WTC11 (cell line): ENCODE results near the gene PTPN1.

Source experiments
- CREB1 ChIP-seq: sonication (generic); formaldehyde crosslinking; IDR thresholded peaks from 2 replicates; pipeline ENCODE4 v1.8.0; 2023; ENCODE audit warnings: mild to moderate bottlenecking, missing genetic modification reagents
- FOXK1 ChIP-seq: sonication (generic); formaldehyde crosslinking; IDR thresholded peaks from 2 replicates; pipeline ENCODE4 v1.8.0; 2022; ENCODE audit warnings: mild to moderate bottlenecking, moderate library complexity, missing genetic modification reagents
- NFE2L1 ChIP-seq: sonication (generic); formaldehyde crosslinking; IDR thresholded peaks from 2 replicates; pipeline ENCODE4 v1.8.1; 2023; ENCODE audit warnings: missing genetic modification reagents
- ZNF219 ChIP-seq: sonication (generic); formaldehyde crosslinking; IDR thresholded peaks from 2 replicates; pipeline ENCODE4 v1.8.0; 2023; ENCODE audit warnings: missing genetic modification reagents, mild to moderate bottlenecking, borderline replicate concordance
- ZNF263 ChIP-seq: sonication (generic); formaldehyde crosslinking; IDR thresholded peaks from 2 replicates; pipeline ENCODE4 v1.8.1; 2022; ENCODE audit warnings: low read depth, mild to moderate bottlenecking, moderate library complexity, missing genetic modification reagents
- TF ChIP-seq, protein P1 (sequence below): fragments of 250-450 bp; sonication (Bioruptor Pico); IDR thresholded peaks from 2 replicates; pipeline ENCODE4 v1.9.0; 2021; ENCODE audit warnings: mild to moderate bottlenecking
- TF ChIP-seq, protein P2 (sequence below): sonication (generic); formaldehyde crosslinking; IDR thresholded peaks from 2 replicates; pipeline ENCODE4 v1.8.0; 2022; ENCODE audit warnings: missing genetic modification reagents
- TF ChIP-seq, protein P3 (sequence below): sonication (generic); formaldehyde crosslinking; conservative IDR thresholded peaks from 2 replicates; pipeline ENCODE4 v1.8.1; 2022; ENCODE audit warnings: mild to moderate bottlenecking, missing genetic modification reagents
- TF ChIP-seq, protein P4 (sequence below): sonication (generic); formaldehyde crosslinking; IDR thresholded peaks from 2 replicates; pipeline ENCODE4 v1.8.1; 2022; ENCODE audit warnings: low read depth, missing genetic modification reagents, borderline replicate concordance
- TF ChIP-seq, protein P5 (sequence below): sonication (generic); formaldehyde crosslinking; conservative IDR thresholded peaks from 2 replicates; pipeline ENCODE4 v1.8.1; 2023; ENCODE audit warnings: mild to moderate bottlenecking, low read depth, missing genetic modification reagents, moderate library complexity

DNA sequence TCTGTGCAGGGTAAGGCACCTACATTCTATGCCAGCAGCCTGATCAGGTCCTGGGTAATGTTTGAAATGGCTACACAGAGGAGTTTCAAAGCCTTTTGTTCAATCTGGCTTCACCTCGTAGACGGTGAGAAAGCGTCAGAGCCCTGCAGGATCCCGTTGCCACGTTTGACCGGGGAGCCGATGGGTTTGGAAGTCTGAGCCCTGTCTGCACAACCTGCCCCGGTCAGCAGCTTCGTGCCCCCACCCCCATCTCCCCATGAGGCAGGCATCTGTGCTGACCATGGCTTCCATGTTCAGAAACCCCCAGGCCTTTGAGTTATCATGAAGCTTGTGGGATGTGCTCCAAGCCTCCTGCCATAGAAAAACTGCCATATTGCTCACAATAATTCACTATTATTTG is 63.9 kb downstream of the PTPN1 start:
- TF ChIP-seq, protein P1, sequence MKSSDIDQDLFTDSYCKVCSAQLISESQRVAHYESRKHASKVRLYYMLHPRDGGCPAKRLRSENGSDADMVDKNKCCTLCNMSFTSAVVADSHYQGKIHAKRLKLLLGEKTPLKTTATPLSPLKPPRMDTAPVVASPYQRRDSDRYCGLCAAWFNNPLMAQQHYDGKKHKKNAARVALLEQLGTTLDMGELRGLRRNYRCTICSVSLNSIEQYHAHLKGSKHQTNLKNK (CRISPR knock-in tag), result no peak
- TF ChIP-seq, protein P2, sequence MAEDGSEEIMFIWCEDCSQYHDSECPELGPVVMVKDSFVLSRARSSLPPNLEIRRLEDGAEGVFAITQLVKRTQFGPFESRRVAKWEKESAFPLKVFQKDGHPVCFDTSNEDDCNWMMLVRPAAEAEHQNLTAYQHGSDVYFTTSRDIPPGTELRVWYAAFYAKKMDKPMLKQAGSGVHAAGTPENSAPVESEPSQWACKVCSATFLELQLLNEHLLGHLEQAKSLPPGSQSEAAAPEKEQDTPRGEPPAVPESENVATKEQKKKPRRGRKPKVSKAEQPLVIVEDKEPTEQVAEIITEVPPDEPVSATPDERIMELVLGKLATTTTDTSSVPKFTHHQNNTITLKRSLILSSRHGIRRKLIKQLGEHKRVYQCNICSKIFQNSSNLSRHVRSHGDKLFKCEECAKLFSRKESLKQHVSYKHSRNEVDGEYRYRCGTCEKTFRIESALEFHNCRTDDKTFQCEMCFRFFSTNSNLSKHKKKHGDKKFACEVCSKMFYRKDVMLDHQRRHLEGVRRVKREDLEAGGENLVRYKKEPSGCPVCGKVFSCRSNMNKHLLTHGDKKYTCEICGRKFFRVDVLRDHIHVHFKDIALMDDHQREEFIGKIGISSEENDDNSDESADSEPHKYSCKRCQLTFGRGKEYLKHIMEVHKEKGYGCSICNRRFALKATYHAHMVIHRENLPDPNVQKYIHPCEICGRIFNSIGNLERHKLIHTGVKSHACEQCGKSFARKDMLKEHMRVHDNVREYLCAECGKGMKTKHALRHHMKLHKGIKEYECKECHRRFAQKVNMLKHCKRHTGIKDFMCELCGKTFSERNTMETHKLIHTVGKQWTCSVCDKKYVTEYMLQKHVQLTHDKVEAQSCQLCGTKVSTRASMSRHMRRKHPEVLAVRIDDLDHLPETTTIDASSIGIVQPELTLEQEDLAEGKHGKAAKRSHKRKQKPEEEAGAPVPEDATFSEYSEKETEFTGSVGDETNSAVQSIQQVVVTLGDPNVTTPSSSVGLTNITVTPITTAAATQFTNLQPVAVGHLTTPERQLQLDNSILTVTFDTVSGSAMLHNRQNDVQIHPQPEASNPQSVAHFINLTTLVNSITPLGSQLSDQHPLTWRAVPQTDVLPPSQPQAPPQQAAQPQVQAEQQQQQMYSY (CRISPR knock-in tag), result no peak
- TF ChIP-seq, protein P3, sequence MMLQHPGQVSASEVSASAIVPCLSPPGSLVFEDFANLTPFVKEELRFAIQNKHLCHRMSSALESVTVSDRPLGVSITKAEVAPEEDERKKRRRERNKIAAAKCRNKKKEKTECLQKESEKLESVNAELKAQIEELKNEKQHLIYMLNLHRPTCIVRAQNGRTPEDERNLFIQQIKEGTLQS (CRISPR knock-in tag), result no peak
- TF ChIP-seq, protein P4, sequence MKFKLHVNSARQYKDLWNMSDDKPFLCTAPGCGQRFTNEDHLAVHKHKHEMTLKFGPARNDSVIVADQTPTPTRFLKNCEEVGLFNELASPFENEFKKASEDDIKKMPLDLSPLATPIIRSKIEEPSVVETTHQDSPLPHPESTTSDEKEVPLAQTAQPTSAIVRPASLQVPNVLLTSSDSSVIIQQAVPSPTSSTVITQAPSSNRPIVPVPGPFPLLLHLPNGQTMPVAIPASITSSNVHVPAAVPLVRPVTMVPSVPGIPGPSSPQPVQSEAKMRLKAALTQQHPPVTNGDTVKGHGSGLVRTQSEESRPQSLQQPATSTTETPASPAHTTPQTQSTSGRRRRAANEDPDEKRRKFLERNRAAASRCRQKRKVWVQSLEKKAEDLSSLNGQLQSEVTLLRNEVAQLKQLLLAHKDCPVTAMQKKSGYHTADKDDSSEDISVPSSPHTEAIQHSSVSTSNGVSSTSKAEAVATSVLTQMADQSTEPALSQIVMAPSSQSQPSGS (CRISPR knock-in tag), result no peak
- TF ChIP-seq ZNF219 (no peak), CREB1 (no peak), FOXK1 (no peak), NFE2L1 (no peak), ZNF263 (CRISPR knock-in tag) (no peak)
- TF ChIP-seq, protein P5, sequence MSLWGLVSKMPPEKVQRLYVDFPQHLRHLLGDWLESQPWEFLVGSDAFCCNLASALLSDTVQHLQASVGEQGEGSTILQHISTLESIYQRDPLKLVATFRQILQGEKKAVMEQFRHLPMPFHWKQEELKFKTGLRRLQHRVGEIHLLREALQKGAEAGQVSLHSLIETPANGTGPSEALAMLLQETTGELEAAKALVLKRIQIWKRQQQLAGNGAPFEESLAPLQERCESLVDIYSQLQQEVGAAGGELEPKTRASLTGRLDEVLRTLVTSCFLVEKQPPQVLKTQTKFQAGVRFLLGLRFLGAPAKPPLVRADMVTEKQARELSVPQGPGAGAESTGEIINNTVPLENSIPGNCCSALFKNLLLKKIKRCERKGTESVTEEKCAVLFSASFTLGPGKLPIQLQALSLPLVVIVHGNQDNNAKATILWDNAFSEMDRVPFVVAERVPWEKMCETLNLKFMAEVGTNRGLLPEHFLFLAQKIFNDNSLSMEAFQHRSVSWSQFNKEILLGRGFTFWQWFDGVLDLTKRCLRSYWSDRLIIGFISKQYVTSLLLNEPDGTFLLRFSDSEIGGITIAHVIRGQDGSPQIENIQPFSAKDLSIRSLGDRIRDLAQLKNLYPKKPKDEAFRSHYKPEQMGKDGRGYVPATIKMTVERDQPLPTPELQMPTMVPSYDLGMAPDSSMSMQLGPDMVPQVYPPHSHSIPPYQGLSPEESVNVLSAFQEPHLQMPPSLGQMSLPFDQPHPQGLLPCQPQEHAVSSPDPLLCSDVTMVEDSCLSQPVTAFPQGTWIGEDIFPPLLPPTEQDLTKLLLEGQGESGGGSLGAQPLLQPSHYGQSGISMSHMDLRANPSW, result no peak
